Measurements from ENCODE around the gene WWOX.
"Not testable (repeated sequence)": the region's sequence is repeated elsewhere in the genome, so short reads cannot be mapped to it uniquely, and the experiment has no call there.

The WWOX gene

DNA sequence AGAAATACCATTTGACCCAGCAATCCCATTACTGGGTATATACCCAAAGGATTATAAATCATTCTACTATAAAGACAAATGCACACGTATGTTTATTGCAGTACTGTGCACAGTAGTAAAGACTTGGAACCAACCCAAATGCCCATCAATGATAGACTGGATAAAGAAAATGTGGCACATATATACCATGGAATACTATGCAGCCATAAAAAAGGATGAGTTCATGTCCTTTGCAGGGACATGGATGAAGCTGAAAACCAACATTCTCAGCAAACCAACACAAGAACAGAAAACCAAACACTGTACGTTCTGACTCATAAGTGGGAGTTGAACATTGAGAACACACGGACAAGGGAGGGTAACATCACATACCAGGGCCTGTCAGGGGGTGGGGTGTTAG, 1126.5 kb downstream of the WWOX start:
- not testable (repeated sequence) for FAIRE-seq; DNase-seq (ENCODE audit: insufficient read length, low spot score)

DNA sequence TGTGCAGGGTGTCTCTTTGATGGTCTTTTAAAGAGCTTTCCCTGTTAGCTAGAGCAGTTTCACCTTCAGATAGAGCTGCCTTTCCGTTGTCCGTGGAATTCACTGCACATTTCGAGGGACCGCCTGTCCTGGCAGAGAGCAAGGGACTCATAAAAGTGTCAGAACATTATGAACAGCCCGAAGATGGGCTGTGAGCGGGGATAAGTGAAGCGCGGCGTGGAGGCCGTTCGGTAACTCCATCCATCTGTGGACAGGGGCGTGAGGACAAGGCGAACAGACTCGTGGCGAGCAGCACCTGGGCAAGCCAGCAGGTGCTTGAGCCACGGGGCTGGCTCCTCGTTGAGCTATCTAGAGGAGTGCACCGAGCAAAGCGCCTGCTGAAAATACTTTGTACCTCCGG, 1129.9 kb downstream of the WWOX start:
- no peak for FAIRE-seq
- DNase-seq (ENCODE audit: insufficient read length, low spot score) = no peak

GRCh38 chr16:79245700-79246099, 1146.2 kb downstream of the WWOX start:
- FAIRE-seq; DNase-seq (ENCODE audit: insufficient read length, low spot score): not testable (repeated sequence)

- no peak for FAIRE-seq
Measured at GRCh38 chr16:79247386-79247785, 1147.9 kb downstream of the WWOX start.

DNA sequence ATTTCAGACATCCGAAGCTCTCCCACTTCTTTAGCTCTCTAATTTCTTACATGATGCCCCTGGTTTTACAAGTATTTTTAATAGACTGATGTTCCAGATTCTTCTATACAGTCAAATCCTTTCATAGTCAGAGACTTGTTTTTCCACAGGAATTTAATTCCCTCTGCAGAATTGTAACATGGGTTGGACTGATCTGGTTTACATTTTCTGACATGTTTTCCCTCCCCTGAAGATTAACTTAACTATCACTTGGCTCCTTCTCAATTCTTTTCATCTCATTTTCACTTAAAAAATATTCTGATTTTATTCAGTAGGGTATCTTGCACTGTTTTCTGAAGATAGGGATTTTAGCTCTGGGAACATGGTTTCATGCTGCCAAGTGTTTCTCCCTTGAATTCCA, 1148.9 kb downstream of the WWOX start:
- no peak for FAIRE-seq

More at GRCh38 chr16:79247386-79247785, 1147.9 kb downstream of the WWOX start:
- no peak for DNase-seq (ENCODE audit: insufficient read length, low spot score)

GRCh38 chr16:79250502-79251098, 1151.1 kb downstream of the WWOX start:
- DNase-seq (ENCODE audit: insufficient read length, low spot score) (no peak), FAIRE-seq (no peak)

More for the DNA sequence above, 1148.9 kb downstream of the WWOX start:
- no peak for DNase-seq (ENCODE audit: insufficient read length, low spot score)

- no peak for FAIRE-seq
- DNase-seq (ENCODE audit: insufficient read length, low spot score) = no peak
Measured at GRCh38 chr16:79253100-79253631, 1153.7 kb downstream of the WWOX start.

- FAIRE-seq (no peak), DNase-seq (ENCODE audit: insufficient read length, low spot score) (no peak)
Measured at GRCh38 chr16:79257953-79258490, 1158.6 kb downstream of the WWOX start.

DNA sequence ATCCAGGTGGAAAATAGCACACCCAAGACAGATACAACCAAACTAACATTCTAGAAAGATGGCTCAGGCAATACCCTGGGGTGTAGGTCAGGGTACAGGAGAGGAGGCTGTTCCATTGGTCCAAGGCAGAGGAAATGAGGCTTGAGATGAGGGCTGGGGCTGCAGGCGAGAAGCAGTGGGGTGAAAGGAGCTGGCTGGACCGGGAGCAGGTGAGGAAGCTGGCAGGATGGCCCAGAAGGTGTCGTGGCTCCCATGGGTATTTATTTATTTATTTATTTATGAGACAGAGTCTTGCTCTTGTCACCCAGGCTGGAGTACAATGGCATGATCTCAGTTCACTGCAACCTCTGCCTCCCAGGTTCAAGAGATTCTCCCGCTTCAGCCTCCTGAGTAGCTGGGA, 1161.4 kb downstream of the WWOX start:
- DNase-seq (ENCODE audit: insufficient read length, low spot score); FAIRE-seq: not testable (repeated sequence)

DNA sequence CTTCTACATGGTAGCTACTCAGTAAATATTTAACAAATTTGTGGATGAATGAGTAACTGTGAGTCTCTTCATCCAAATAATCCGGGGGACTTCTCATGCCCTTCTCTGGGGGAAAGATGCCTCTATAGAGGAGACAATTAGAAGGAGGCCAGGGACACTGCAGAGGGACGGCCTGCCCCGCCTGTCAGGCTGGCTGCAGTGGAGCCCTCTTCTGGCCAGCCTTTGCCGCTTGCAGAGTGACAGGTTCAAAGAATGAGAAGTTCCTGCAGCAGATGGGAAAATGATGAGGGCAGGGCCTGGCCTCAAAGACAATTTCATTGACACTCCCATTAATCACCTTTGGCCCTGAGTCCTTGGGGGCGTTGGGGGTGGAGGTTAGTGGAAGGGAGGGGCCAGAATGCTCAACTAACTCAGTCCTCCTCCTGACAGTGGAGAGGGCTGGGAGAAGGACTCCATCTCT, 1162.1 kb downstream of the WWOX start:
- FAIRE-seq (no peak), DNase-seq (ENCODE audit: insufficient read length, low spot score) (no peak)

DNA sequence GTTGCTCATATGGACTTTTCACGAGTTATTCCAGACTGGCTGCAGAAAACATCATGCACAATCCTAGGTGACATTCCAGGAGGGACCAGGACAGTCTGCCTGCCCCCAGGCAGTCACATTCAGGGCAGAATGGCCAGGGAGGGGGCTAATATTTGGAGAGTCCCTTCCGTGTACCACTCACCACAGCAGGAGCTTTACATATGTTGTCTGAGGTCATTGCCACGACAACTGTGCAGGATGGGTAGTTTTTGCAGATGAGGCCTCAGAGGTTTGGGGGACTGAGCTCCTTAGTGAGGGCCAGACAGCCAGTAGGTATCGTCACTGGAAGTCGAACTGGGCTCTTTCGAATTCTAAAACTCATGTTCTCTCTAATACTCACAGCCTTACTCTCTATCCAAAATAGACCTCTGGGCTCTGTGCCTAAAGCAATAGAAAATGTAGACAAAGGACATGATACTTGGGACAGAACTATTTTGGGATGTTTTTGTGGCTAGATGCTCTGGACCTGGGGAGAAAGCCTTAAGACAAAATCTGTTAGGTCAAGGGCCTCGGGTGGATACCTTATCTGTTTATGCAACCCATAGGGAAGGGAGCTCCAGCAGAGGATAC, 1162.6 kb downstream of the WWOX start:
- FAIRE-seq (no peak), DNase-seq (ENCODE audit: insufficient read length, low spot score) (no peak)

Data from HTR-8/SVneo (cell line).